ENCODE data around the gene L3MBTL4. TPM values are rescaled to one million over a fixed set of nuclear protein-coding genes. Genes with fewer than 3 reads are reported as not detected.

The L3MBTL4 gene
- polyA plus RNA-seq, 3 donors, result 4.6 to 7.3 (median 6.3) TPM

DNA sequence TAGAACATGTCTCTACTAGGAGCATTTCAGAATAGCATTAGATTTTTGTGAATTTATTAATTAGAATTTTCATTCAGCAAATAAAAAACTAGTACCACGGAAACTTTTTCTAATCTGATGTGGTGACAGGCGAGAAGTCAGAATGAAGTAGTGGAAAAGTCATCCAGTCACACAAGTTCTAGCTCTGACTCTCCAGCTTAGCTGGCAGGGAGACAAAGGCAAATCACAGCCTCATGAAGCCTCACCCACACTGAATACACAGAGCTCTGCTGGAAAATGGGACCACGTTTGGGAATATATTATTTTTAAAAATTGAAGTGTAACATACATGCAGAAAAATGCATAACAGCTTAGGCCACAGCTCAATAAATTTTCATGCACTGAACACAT is 86.1 kb downstream of the L3MBTL4 start:
- no peak for DNase-seq (ENCODE audit: extremely low read depth in 1 of 11, low read depth in 9 of 11, low spot score in 4 of 11)

DNA sequence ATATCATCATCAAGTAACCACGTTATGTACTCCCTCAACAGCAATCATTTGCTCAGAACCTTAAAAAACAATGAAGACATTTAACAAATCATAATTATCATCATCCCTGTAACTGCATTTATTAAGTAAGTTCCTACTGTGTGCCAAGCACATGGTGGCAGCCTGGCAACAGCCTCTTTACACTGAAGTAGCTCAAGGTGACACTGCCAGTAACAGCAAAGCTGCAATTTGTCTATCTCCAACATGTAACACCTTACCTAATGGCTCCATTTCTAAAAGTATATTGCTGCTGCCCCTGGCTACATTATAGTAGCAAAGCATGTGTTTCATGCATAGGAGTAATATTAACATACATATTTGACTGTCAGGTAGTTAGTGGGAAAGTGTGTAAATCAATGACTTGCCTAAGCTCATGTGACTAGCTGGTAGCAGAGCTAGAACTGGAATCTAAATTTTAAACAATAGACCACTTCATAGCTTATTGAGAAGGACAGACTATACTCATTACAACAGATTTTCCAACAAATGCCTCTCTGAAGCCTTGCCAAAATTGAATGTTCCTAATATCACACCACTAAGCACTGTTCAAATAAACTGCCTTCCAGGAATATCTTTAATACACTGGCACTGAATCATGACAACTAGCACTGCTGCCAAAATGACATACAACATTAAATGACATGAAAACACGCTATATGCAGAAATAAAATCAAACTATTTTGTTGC is 86.7 kb downstream of the L3MBTL4 start:
- no peak for DNase-seq (ENCODE audit: extremely low read depth in 1 of 11, low read depth in 9 of 11, low spot score in 4 of 11)

DNA sequence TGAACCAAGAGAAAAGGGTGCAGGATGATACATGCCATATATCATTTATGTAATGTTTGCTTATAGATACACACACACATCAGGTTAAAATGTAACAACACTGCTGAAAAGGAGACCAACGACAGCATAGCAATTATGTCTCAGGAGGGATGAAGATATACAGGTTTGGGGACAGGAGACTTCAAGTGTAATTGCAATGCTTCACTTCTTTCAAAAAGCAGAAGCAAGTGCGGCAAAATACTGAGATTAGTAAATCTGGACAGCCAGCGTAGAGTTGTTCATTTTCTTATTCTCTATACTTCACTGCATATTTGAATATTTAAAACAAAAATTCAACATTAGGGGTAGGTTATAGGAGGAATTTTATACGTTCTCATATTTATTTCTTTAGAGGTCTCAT is 87.2 kb downstream of the L3MBTL4 start:
- no peak for DNase-seq (ENCODE audit: extremely low read depth in 1 of 11, low read depth in 9 of 11, low spot score in 4 of 11)

DNA sequence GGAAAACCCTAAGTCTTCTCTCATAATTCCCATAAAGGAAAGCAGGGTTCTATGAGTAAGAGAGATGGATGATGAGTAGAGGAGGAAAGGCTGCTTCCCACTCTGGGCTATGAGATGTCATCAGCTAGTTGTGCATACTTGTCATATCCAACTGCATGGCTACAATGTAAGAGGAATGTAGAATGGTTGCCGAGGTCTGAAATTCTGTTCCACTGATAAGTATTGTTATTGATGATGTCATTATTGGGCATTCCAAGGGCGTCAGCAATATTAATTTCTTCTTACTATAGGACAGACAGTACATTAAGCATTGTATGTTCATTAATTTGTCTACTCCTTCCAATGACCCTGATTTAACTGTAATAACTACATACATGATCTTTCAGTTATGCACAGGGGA is 88.1 kb downstream of the L3MBTL4 start:
- no peak for DNase-seq (ENCODE audit: extremely low read depth in 1 of 11, low read depth in 9 of 11, low spot score in 4 of 11)

DNA sequence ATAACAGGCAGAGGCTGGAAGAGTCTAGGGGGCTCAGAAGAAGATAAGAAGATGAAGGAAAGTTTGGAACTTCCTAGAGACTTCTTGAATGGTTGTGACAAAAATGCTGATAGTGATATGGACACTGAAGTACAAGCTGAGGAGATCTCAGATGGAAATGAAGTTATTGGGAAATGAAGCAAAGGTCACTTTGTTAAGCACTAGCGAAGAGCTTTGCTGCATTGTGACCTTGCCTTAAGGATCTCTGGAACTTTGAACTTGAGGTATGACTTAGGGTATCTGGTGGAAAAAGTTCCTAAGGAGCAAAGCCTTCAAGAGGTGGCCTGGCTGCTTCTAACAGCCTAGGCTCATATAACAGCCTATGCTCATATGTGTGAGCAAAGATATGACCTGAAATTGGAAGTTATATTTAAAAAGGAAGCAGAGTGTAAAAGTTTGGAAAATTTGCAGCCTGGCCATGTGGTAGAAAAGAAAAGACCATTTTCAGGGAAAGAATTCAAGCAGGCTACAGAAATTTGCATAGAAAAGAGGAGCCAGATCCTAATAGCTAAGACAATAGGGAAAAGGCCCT is 91.3 kb downstream of the L3MBTL4 start:
- DNase-seq (ENCODE audit: extremely low read depth in 1 of 11, low read depth in 9 of 11, low spot score in 4 of 11), result no peak

DNA sequence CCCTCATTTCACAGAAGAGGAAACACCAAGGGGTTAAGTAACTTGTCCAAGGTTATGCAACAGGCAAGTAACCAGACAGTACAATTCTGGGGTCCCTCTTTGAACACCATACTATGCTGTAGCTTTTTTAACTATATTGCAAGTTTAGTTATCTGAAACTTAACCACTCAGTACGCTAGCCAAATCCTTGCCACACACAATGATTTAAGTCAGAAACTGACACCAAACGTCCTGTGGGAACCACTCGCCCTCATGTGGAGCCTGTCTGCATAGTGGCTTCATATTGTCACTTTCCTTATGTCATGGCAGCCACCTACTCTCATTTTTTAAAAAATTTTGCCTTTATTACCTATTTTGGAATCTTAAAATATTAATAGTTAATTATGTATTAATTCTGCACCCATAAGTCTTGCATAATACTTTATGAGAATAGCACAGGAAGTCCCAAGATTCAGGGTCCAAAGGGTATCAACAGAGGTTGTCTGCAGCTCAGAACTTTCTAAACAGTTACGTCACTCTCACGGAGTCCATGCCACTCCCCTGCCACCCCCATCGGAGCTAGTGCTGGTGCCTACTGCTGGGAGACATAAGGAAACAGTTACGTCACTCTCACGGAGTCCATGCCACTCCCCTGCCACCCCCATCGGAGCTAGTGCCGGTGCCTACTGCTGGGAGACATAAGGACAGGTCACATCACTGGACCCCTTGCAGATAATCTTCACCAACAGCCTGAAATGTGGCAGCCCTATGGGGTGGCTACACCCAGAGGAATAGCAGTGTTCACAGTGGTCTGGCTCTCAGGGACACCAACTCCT is 99.0 kb downstream of the L3MBTL4 start:
- no peak for DNase-seq (ENCODE audit: extremely low read depth in 1 of 11, low read depth in 9 of 11, low spot score in 4 of 11)

DNA sequence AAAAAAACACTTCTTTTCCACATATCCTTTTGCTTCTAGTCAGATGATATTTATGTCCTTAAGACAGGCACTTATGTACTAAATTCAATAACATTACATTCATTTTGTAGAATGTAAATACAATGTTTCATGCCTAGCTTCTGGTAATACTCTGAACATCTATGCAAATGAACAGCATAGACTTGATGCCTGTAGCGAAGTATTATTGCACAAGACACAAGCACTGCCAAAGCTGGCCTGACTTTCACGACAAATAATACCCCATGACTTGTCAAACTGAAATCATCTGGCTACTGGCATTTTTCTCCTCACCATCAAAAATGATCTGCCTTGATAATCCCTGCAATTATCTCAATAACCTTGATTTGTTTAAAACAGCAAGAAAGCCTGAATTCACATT is 101.3 kb downstream of the L3MBTL4 start:
- no peak for DNase-seq (ENCODE audit: extremely low read depth in 1 of 11, low read depth in 9 of 11, low spot score in 4 of 11)

DNA sequence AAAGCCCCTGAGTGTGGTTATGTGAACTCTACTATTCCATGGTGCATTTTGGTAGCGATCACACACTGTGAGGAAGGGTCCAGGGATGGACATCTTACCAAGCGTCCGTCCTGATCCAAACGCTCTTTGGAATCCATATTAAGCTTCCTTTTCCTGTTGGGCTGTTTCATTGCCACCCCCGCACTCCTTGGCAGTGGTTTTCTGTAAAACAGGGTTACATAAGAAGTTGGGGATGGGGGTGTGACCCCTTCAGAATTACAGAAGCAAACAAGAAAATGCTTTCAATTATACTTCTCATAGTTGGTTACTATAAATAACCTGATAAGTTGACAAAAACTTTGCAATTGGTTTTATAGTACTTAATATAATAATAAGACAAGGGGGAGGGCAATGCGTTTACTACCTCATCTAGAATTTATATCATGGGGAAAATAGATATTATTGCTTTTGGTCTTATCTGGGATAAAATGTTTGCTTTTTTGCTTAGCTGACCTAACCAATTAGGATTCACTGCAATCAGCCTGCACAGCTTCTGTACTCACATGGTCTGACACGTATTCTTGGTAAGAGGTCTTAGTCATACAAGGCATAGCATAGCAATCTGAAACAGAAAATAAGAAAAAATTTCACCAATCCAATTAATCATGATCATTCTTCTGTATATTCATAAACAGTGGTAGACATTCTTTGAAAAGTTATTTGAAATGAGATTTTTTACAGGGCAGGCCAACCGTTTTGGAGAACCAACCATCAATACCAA is 103.1 kb downstream of the L3MBTL4 start:
- DNase-seq (ENCODE audit: extremely low read depth in 1 of 11, low read depth in 9 of 11, low spot score in 4 of 11), result no peak

DNA sequence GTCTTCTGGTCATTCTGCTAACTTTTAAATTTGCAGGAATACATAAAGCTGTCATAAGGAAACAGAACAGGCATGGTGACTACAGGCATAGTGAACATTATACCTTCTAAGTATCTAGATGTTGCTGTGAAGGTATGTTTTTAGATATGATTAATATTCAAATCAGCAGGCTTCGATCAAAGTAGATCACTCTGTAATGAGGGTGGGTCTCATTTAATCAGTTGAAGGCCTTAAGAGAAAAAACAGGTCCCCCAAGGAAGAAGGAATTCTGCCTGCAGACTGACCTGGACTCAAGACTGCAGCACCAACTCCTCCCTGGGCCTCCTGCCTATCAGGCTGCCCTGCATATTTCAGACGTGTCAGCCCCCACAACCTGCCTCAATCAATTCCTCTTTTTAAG is 104.0 kb downstream of the L3MBTL4 start:
- DNase-seq (ENCODE audit: extremely low read depth in 1 of 11, low read depth in 9 of 11, low spot score in 4 of 11), result no peak

DNA sequence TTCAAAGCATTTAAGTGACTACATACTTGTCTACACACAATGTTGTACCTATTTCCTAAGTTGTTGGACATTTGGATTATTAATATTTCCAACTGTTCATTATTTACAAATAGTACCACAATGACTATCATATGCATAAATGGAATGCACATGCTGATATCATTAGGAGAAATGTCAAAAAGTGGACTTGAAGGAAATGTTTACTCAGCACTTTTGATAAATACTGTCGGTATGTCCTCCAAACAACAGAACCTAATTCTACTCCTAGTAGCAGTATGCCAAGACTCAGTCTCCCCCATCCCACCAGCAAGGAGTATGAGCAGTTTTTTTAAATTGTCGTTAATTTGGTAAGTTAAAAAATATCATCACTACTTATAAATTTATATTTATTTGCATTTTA is 116.8 kb downstream of the L3MBTL4 start:
- no peak for DNase-seq (ENCODE audit: extremely low read depth in 1 of 11, low read depth in 9 of 11, low spot score in 4 of 11)

DNA sequence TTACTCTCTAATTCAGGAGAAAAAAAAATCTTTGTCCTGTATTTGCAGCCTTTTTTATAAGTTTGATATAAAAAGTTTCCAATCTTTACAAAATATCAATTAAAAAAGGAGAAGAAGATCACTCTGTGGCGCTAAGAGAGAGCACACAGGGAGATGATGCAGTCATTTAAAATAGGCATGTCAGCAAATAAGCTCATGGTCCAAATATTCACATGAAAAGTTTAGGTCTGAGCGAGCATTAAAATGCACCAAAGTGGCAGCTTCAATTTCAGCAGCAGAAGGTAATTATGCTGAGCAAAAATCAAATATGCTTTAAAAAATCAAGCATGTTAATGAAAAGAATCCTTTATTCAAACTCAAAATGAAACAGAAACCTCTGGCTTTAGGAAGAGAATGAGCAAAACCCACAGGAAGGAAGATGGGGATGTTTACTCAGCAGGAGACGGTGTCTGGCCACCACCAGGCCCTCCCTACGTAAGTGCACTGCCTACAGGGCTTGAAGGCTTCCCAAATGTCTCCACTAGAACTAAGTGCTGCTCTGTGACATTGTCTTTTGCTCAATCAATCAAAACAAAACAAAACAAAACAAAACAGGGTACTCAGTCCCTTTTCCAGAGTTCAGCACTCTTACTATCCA is 120.4 kb downstream of the L3MBTL4 start:
- DNase-seq (ENCODE audit: extremely low read depth in 1 of 11, low read depth in 9 of 11, low spot score in 4 of 11), result no peak

DNA sequence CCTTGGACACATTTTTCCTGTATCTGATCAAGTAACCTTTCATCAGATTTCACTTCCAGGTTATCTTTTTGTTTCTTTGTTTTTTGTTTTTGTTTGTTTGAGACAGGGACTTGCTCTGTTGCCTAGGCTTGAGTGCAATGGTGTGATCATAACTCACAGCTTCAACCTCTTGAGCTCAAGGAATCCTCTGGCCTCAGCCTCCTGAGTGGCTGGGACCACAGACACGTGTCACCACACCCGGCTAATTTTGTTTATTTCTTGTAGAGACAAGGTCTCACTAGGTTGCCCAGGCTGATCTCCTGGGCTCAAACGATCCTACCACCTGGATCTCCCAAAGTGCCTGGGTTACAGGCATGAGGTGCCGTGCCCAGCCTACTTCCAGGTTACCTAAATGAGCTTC is 124.9 kb downstream of the L3MBTL4 start:
- DNase-seq (ENCODE audit: extremely low read depth in 1 of 11, low read depth in 9 of 11, low spot score in 4 of 11), result no peak

DNA sequence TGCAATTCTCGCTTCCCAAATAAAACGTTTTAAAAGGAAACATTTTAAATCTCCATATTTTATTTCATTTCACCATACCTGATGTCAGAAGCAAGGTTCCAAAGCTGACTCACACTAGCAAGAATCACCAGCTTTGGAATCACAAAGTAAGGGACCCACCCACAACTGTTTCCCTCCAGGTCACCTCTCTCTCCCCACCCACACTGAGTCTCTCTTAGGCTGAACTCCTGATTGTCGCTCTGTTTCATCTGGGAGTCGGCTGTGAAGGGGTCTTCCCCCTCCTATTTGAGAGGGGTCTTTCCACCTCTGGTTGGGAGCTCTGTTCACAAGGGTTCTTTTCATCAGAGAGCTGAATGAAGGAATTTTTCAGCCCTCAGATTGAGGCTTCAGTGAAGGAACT is 128.1 kb downstream of the L3MBTL4 start:
- no peak for DNase-seq (ENCODE audit: extremely low read depth in 1 of 11, low read depth in 9 of 11, low spot score in 4 of 11)

DNA sequence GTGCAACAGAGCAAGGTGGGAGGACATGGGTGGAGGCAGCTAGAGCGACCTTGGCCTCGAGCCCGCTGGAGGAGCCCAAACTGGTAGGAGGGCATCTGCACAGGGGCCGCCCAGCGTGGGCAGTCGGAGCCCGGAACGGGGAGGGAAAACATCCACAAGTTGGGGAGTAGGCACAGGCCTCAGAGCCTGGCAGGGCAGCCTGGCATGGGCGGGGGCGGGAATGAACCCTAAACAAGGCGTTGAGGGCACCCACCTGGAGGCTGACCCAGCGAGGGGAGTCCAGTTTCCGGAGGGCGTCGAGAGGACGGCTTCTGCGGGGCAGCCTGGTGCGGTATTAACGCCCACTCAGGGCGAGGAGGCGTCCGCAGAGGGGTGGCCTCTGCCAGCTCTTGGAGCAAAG is 129.9 kb downstream of the L3MBTL4 start:
- no peak for DNase-seq (ENCODE audit: extremely low read depth in 1 of 11, low read depth in 9 of 11, low spot score in 4 of 11)

DNA sequence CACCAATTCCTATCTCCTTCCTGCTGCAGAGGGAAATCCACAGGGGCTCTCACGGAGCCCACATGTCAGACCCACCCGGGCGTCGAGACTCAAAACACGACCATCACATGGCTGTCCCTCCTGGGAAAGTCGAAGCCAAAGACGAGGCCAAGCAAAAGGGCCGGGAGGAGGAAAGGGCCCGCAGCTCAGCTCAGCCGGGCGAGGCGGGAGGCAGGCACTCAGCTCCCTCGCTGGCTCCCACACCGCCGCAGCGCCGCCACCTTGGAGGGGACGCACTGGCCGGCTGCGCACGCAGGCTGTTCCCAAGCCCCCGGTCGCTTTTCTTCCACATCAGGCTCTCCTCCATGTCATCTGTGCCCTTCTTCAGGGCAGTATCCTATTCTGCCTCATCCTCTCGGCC is 130.4 kb downstream of the L3MBTL4 start:
- DNase-seq (ENCODE audit: extremely low read depth in 1 of 11, low read depth in 9 of 11, low spot score in 4 of 11), result no peak

DNA sequence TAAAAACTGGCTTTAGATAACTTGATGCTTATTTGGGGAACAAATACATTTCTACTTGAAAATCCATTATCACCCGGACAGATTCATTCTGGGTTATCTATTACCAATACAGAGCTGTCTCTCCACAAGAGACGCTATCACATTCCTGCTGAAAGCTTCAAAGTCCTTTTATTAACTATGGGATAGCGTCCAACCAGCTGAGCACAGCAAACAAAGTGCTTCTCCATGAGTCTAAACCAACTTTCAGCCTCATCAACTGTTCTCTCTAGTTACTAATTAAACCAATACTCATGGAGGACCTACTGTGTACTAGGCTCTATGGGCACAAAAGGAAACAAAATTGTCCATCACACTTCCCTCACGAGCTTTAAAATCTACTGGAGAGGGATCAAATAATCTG is 132.8 kb downstream of the L3MBTL4 start:
- DNase-seq (ENCODE audit: extremely low read depth in 1 of 11, low read depth in 9 of 11, low spot score in 4 of 11), result no peak

DNA sequence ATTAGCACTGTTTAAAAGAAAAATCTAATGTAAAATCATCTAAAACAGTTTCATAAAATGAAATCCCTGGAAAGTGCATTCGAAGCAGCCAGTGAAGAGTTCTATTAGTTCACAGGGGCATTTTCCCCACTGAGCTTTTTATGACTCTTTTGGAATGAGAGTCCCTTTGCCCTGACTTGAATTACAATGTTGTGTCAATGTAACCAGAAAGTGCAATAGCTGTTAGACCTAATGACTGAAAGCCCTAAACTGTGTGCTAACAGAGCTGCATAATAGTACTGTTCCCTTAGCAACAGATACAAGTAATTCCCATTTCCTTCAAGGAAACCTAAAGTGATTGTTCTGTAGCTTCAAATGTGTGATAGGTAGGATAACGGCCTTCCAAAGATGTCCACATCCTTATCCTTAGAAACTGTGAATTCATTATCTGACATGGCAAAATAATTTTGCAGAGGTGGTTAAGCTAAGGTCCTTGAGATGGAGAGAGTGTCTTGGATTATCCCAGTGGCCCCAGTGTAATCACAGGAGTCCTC is 134.4 kb downstream of the L3MBTL4 start:
- no peak for DNase-seq (ENCODE audit: extremely low read depth in 1 of 11, low read depth in 9 of 11, low spot score in 4 of 11)

DNA sequence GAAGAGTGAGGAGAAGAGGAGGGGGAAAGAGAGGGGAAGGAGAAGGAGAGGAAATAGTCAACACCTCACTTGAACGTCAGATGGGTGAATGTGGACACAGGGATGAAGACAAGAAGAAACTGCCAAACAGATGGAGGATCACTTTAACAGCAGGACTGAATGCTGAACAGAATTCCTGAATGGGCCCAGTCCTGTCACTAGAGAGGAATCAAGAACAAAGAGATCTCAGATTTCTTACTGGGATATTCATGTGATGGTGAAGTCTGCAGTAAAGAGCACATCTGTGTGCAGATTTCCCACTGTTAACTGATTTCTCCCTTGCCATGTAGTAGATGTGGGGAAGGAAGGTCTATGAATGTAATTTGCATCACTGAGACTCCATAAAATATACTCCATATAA is 135.4 kb downstream of the L3MBTL4 start:
- DNase-seq (ENCODE audit: extremely low read depth in 1 of 11, low read depth in 9 of 11, low spot score in 4 of 11), result no peak

DNA sequence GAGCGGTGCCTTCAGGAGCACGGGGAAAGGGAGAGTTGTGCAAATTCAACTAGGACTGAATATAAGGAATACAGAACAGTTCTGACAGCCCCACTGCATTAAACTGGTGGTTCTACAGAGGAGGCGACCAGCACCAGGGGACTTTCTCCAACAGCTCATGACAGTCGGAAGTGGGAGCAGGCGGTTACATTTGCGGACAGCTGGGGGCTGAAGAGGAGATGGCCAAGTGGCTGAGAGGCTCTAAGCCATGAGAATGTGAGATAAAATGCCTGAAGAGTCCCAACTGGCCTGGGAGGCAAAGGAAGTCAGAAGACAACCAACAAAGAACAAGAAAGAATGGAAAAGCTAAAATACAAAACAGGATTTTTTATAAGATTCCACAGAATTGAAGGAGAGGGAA is 141.3 kb downstream of the L3MBTL4 start:
- DNase-seq (ENCODE audit: extremely low read depth in 1 of 11, low read depth in 9 of 11, low spot score in 4 of 11), result no peak

Data from renal cortex interstitium (tissue), 11 donors.